Glutamatergic neuron (in vitro differentiated cells): ENCODE results near the gene NFIC. TPM values are rescaled to one million over a fixed set of nuclear protein-coding genes. Genes with fewer than 3 reads are reported as not detected.
A peak's percentile ranks its signal among the peaks of the same experiment; 100 is the strongest.

Experiments used
- DNase-seq: peaks from one replicate; pipeline ENCODE4 v3.0.0; 2022
- H3K27ac Mint-ChIP-seq: one replicate; pipeline ENCODE4 v1.8.0; 2020; ENCODE audit warnings: mild to moderate bottlenecking, mixed read lengths, inconsistent platforms; ENCODE audit not compliant: unreplicated experiment
- H3K27me3 Mint-ChIP-seq: one replicate; pipeline ENCODE4 v1.8.0; 2020; ENCODE audit warnings: mild to moderate bottlenecking, moderate library complexity, mixed read lengths, inconsistent platforms; ENCODE audit not compliant: unreplicated experiment
- H3K36me3 Mint-ChIP-seq: one replicate; pipeline ENCODE4 v1.8.0; 2020; ENCODE audit warnings: mild to moderate bottlenecking, mixed read lengths, inconsistent platforms; ENCODE audit not compliant: unreplicated experiment
- H3K4me1 Mint-ChIP-seq: one replicate; pipeline ENCODE4 v1.8.0; 2020; ENCODE audit warnings: mild to moderate bottlenecking, low read depth, mixed read lengths, inconsistent platforms; ENCODE audit not compliant: unreplicated experiment
- H3K4me3 Mint-ChIP-seq: one replicate; pipeline ENCODE4 v1.8.0; 2020; ENCODE audit warnings: mild to moderate bottlenecking, mixed read lengths, inconsistent platforms; ENCODE audit not compliant: unreplicated experiment
- H3K9me3 Mint-ChIP-seq: one replicate; pipeline ENCODE4 v1.8.0; 2020; ENCODE audit warnings: mild to moderate bottlenecking, moderate library complexity, mixed read lengths, inconsistent platforms; ENCODE audit not compliant: unreplicated experiment
- CTCF ChIP-seq: fragments of 200-600 bp; sonication (generic); IDR thresholded peaks from one replicate; pipeline ENCODE4 v1.5.0; 2021; ENCODE audit not compliant: partially characterized antibody, unreplicated experiment
- total RNA-seq: library from RNA; stranded (reverse); fragmentation: NEBNext Ultra II Directional; extraction: Animal tissue kit (Norgen Biotek cat#: 25700); gene quantifications from one replicate; pipeline ENCODE4 v1.2.1, GENCODE V29; 2021; ENCODE audit not compliant: unreplicated experiment

Gene NFIC
- total RNA-seq, 1 donor from 2014 or later, result 2.0 TPM

- peaks cover 2% of the 10 kb centered on the region for H3K4me1 Mint-ChIP-seq
- no peak overlapping the region for H3K27ac Mint-ChIP-seq
- H3K9me3 Mint-ChIP-seq, result peaks cover 8% of the 10 kb centered on the region
- no peaks in the 10 kb centered on the region for H3K36me3 Mint-ChIP-seq
- TF ChIP-seq CTCF, result no peak
- peak overlapping the region; percentile 59 for H3K4me3 Mint-ChIP-seq
- peak; percentile 40 for DNase-seq
- H3K27me3 Mint-ChIP-seq, result peaks cover 39% of the 10 kb centered on the region
These were observed 7.1 kb upstream of the NFIC start for GRCh38 chr19:3359015-3359918.

- TF ChIP-seq CTCF, result no peak
- peaks cover 40% of the 10 kb centered on the region for H3K27me3 Mint-ChIP-seq
- H3K4me1 Mint-ChIP-seq, result peaks cover 2% of the 10 kb centered on the region
- DNase-seq, result no peak
- H3K9me3 Mint-ChIP-seq, result peaks cover 5% of the 10 kb centered on the region
- no peak overlapping the region for H3K27ac Mint-ChIP-seq
- H3K4me3 Mint-ChIP-seq, result no peak overlapping the region
- no peaks in the 10 kb centered on the region for H3K36me3 Mint-ChIP-seq
These were observed 6.4 kb upstream of the NFIC start for GRCh38 chr19:3359919-3360420.

GRCh38 chr19:3360421-3361383 is 5.7 kb upstream of the NFIC start:
- peak overlapping the region; percentile 64 for H3K4me3 Mint-ChIP-seq
- H3K9me3 Mint-ChIP-seq, result peaks cover 7% of the 10 kb centered on the region
- DNase-seq, result peak; percentile 38
- no peak for TF ChIP-seq CTCF
- H3K36me3 Mint-ChIP-seq, result no peaks in the 10 kb centered on the region
- no peak overlapping the region for H3K27ac Mint-ChIP-seq
- peaks cover 42% of the 10 kb centered on the region for H3K27me3 Mint-ChIP-seq
- H3K4me1 Mint-ChIP-seq, result peaks cover 4% of the 10 kb centered on the region

- no peak for DNase-seq
- H3K36me3 Mint-ChIP-seq, result no peaks in the 10 kb centered on the region
- H3K27ac Mint-ChIP-seq, result no peak overlapping the region
- TF ChIP-seq CTCF, result no peak
- peaks cover 7% of the 10 kb centered on the region for H3K9me3 Mint-ChIP-seq
- peaks cover 38% of the 10 kb centered on the region for H3K27me3 Mint-ChIP-seq
- H3K4me3 Mint-ChIP-seq, result no peak overlapping the region
- peaks cover 4% of the 10 kb centered on the region for H3K4me1 Mint-ChIP-seq
These were observed 4.8 kb upstream of the NFIC start for GRCh38 chr19:3361384-3362216.
